GM12864 (cell line): Measurements from ENCODE around the gene GSE1.

ENCODE experiments used
- DNase-seq: peaks from one replicate; pipeline ENCODE4 v3.0.0-alpha.2; 2011; ENCODE audit warnings: low read depth
- H3K4me3 ChIP-seq: 2 replicates; pipeline ENCODE4 v1.5.1; 2011; ENCODE audit warnings: mild to moderate bottlenecking, low read depth, low read length, control low read depth
- TF ChIP-seq, protein P1 (sequence below): IDR thresholded peaks from 2 replicates; pipeline ENCODE4 v1.5.1; 2011; ENCODE audit warnings: low read depth, mild to moderate bottlenecking, moderate library complexity, low read length, control low read depth, inconsistent platforms; ENCODE audit errors: missing control alignments

The GSE1 gene

DNA sequence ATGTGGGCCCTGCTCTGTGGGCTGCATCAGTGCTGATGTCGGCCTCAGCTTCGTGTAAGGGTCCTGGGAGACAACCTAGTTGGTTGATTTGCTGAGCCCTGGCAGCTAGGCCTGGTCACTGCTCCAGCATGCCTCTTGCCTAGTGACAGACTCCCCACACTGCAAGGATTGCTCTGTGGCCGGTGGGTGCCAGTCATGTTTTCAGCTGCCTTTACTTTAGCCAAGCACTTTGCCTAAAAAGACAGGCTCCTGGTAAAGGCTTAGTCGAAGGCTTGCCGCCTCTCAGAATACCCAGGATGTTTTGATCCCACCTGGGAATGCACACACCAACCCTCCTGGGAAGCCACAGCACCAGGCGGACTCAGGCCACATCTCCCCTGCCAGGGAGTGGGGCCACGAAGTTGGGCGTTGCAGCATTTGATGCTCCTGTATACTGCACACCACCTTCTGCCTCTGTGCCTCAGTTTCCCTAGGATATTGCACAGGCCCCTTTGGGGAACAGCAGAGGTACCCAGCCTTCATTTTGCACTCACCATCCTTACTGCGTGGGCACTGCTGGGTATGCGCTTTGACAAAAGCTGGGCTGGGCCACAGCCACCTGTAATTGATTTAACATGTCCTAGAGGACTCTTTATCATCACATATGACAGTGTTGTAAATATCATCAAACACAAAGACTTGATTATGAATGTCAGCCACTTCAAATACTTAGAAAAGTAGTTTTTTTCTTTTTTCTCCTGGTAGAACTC, 55.7 kb downstream of the GSE1 start:
- H3K4me3 ChIP-seq = no peak overlapping the region
- no peak for DNase-seq
- TF ChIP-seq, protein P1, sequence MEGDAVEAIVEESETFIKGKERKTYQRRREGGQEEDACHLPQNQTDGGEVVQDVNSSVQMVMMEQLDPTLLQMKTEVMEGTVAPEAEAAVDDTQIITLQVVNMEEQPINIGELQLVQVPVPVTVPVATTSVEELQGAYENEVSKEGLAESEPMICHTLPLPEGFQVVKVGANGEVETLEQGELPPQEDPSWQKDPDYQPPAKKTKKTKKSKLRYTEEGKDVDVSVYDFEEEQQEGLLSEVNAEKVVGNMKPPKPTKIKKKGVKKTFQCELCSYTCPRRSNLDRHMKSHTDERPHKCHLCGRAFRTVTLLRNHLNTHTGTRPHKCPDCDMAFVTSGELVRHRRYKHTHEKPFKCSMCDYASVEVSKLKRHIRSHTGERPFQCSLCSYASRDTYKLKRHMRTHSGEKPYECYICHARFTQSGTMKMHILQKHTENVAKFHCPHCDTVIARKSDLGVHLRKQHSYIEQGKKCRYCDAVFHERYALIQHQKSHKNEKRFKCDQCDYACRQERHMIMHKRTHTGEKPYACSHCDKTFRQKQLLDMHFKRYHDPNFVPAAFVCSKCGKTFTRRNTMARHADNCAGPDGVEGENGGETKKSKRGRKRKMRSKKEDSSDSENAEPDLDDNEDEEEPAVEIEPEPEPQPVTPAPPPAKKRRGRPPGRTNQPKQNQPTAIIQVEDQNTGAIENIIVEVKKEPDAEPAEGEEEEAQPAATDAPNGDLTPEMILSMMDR = no peak

DNA sequence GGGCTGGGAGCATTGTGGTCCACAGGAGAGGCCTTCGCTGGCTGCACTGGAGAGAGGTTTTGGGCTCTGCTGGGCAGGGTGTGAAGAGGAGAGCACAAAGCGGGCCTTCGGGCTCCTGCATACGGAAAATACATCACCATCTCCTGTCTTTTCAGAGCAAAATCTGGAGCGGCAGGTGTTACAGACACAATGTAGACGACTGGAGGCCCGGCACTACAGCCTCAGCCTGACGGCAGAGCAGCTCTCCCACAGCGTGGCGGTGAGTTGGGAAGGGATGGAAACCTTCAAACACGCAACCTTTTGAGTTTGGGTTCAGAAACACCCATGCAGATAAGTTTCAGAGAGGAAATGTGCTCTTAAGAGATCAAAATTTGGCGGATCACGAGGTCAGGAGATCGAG, 57.7 kb downstream of the GSE1 start:
- no peak for DNase-seq
- H3K4me3 ChIP-seq = no peak overlapping the region
- TF ChIP-seq, protein P1 = no peak

DNA sequence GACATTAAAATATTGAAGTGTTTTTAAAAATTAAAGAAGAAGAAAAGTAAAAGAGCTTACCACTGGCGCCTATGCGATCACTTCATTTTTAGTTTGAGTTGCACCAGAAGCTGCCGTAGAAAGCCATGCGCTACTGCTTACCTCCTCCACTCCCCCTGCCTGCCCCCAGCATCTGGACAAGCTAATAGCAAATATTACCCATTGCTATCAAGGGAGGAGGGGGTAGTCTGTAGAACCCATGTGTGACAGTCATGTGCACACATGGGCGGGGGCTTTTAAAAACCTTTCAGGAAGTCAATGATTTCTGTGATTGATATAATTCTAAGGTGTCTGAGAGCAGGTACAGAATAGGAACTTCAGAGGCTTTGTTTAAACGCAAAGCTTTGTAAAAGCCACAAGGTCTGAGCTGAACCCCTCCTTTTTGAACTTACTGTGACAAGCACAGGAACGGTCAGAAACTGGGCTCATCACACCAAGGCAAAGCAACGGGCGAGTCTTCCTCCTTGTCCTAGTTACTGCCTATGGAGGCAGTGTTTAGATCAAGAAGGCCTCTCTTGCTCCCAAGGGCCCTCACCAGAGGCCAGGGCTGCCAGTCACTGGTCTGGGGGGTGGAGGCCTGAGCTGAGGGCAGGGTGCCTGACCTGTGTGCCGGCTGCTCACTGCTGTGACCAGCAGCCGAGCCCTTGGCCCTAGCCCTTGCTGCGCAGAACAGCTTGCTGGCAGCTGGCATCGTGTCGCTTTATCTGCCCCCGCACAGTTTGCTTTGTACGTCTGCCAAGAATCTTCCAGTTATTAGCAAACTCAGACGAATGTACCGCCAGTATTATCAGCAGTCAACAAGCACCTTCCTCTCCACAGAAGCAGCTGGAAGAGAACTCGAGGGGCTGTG, 60.7 kb downstream of the GSE1 start:
- no peak overlapping the region for H3K4me3 ChIP-seq
- TF ChIP-seq, protein P1 = no peak
- DNase-seq = no peak

DNA sequence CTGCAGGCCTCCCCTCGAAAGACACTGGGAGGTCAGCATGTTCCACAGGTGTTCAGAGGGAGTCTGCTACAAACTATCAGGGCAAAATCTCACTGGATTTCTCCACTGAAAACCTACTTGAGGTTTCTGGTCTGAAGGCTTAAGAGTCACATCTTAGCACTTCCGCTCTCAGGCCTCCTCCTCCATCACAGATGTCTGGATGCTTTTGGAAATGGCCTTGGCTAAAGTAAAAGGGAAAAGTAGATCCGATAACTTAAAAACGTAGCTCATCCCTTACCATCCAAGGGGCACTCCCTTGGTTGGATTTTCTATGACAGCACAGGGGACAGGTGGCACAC, 61.3 kb downstream of the GSE1 start:
- no peak overlapping the region for H3K4me3 ChIP-seq
- no peak for DNase-seq
- TF ChIP-seq, protein P1 = no peak

DNA sequence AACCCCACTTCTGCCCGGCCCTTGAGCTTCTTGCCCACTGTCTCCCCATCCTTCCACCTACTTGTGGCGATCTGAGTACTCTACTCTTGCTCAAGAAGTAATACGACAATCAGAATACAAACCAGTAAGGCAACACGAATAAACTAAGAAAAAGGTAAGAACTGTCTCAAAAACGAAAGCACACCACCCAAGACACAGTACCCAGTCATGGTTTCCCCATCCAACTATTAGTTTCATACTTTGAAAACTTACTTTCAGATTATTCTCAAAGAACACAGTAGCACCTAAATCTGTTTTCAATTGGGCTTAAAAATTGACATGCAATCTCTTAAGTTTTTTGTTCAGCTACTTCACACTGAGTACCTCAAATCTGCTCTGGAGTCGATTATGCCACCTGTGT, 61.7 kb downstream of the GSE1 start:
- H3K4me3 ChIP-seq = no peak overlapping the region
- TF ChIP-seq, protein P1 = no peak
- no peak for DNase-seq

DNA sequence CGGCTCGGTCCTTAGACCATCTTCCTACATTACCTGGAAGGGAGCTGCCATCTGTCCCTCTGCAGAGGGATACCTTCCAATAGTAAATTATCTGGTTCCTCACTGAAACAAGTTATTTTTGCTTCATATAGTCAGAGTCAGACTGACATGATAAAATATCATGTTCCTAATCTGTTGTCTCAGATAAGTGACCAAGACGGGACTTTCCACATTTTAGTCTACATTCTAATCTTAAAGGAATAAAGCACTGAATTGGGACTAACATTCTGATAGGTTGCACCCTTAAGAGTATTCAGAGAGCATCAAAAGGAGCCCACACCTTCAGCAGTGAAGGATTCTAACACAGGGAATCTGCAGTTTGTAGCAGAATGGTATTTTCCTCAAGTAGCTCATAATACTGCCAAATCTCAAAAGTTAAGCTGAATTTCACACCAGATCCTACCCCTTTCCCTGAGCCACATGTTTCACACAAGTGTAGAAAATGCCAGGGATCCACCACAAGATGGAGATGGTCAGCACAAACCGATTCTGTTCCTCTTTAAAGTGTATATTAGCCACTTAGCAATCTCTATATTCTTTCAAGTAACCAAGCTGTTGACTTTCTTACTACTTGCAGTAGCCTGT, 62.2 kb downstream of the GSE1 start:
- TF ChIP-seq, protein P1 = peak; percentile 36
- H3K4me3 ChIP-seq = no peak overlapping the region
- no peak for DNase-seq
